Endothelial cell of umbilical vein (primary cell): Measurements from ENCODE around the gene NCOA3. TPM values are rescaled to one million over a fixed set of nuclear protein-coding genes. Genes with fewer than 3 reads are reported as not detected.

Source experiments
- BruUV-seq: library from RNA; stranded (reverse); fragments of 400-500 nt; replicated peaks from 2 replicates; lab custom pipeline; 2021; lab: Mats Ljungman, UMichigan
- CTCF ChIA-PET: fragments of 300-600, 350-600 bp; sonication (Branson Sonifier 250); formaldehyde crosslinking; loops from one replicate; lab custom pipeline; 2021; ENCODE audit warnings: antibody characterized with exemption, inconsistent platforms; lab: Charles Lee
- POLR2A ChIA-PET: fragments of 300-600, 350-600 bp; sonication (Branson Sonifier 250); formaldehyde crosslinking; loops from one replicate; lab custom pipeline; 2021; ENCODE audit warnings: antibody characterized with exemption, inconsistent platforms; lab: Charles Lee
- DNase-seq: peaks from one replicate; pipeline ENCODE4 v3.0.0-alpha.2; 2011; ENCODE audit warnings: low read depth, low spot score
- FAIRE-seq: peaks from 2 replicates; lab custom pipeline; 2011; peaks lifted over from hg19 to GRCh38; lab: Jason Lieb, UNC
- H2AFZ ChIP-seq: 2 replicates; pipeline ENCODE4 v1.6.0; 2012; ENCODE audit warnings: low read depth, low read length, control low read depth, inconsistent platforms
- H3K27ac ChIP-seq: 2 replicates; pipeline ENCODE4 v1.5.1; 2011; ENCODE audit warnings: low read depth, mild to moderate bottlenecking, control low read depth, low read length, moderate library complexity; ENCODE audit not compliant: insufficient read depth
- H3K27me3 ChIP-seq, 2 experiments: 2 replicates each; pipeline versions ENCODE4 v1.6.0 to v1.6.1; 2011; ENCODE audit warnings: low read length in 2 of 2, mixed read lengths in 1 of 2; ENCODE audit not compliant: control insufficient read depth in 2 of 2, insufficient read depth in 2 of 2
- H3K36me3 ChIP-seq, 2 experiments: 2 replicates in 1 of 2; 3 replicates in 1 of 2; pipeline ENCODE4 v1.5.1; 2011; ENCODE audit warnings: low read length in 2 of 2, mild to moderate bottlenecking in 1 of 2, moderate library complexity in 1 of 2; ENCODE audit not compliant: control insufficient read depth in 2 of 2, insufficient read depth in 2 of 2; ENCODE audit errors: extremely low read depth in 1 of 2
- H3K4me1 ChIP-seq: 3 replicates; pipeline ENCODE4 v1.5.1; 2011; ENCODE audit warnings: mild to moderate bottlenecking, low read length; ENCODE audit not compliant: control insufficient read depth, insufficient read depth; ENCODE audit errors: extremely low read depth
- H3K4me2 ChIP-seq: 2 replicates; pipeline ENCODE4 v1.6.1; 2011; ENCODE audit warnings: low read length, control low read depth, mixed read lengths; ENCODE audit not compliant: insufficient read depth
- H3K4me3 ChIP-seq, 3 experiments: fragments of 200-600 bp in 1 of 3; sonication (generic), shearing (Covaris generic) in 1 of 3; replicated peaks in 1 of 3; 2 replicates each; pipeline ENCODE4 v1.5.1; 2011 to 2016; ENCODE audit warnings: control low read depth in 3 of 3, low read length in 3 of 3, mild to moderate bottlenecking in 2 of 3, inconsistent platforms in 1 of 3, low read depth in 1 of 3, moderate library complexity in 1 of 3; ENCODE audit not compliant: insufficient read depth in 1 of 3
- H3K79me2 ChIP-seq: 2 replicates; pipeline ENCODE4 v1.6.0; 2012; ENCODE audit warnings: low read length, inconsistent platforms; ENCODE audit not compliant: control insufficient read depth, insufficient read depth
- H3K9ac ChIP-seq: replicated peaks from 2 replicates; pipeline ENCODE3; 2011; ENCODE audit warnings: low read length, control low read depth; ENCODE audit not compliant: insufficient read depth; ENCODE audit errors: extremely low read depth
- H3K9me1 ChIP-seq: replicated peaks from 3 replicates; pipeline ENCODE4 v1.6.0; 2011; ENCODE audit warnings: mild to moderate bottlenecking, low read length; ENCODE audit not compliant: control insufficient read depth, insufficient read depth; ENCODE audit errors: extremely low read depth
- H3K9me3 ChIP-seq: replicated peaks from 2 replicates; pipeline ENCODE4 v1.5.1; 2012; ENCODE audit warnings: low read length, inconsistent platforms; ENCODE audit not compliant: control insufficient read depth, insufficient read depth
- H4K20me1 ChIP-seq: replicated peaks from 2 replicates; pipeline ENCODE3; 2011; ENCODE audit warnings: mild to moderate bottlenecking, low read length; ENCODE audit not compliant: control insufficient read depth, insufficient read depth; ENCODE audit errors: extremely low read depth
- CTCF ChIP-seq, 2 donors: IDR thresholded peaks; 1 replicate in 1 of 2; 2 replicates in 1 of 2; pipeline ENCODE4 v1.5.1; 2011; ENCODE audit warnings: low read length in 2 of 2, mild to moderate bottlenecking in 2 of 2, moderate library complexity in 2 of 2, control low read depth in 1 of 2, inconsistent platforms in 1 of 2, low read depth in 1 of 2; ENCODE audit not compliant: insufficient read depth in 1 of 2; ENCODE audit errors: extremely low read depth in 1 of 2
- EZH2 ChIP-seq: IDR thresholded peaks from 2 replicates; pipeline ENCODE4 v1.6.1; 2012; ENCODE audit warnings: borderline replicate concordance, low read depth, mild to moderate bottlenecking, moderate library complexity, low read length, inconsistent platforms; ENCODE audit not compliant: severe bottlenecking
- FOS ChIP-seq: IDR thresholded peaks from 2 replicates; pipeline ENCODE4 v1.6.1; 2011; ENCODE audit warnings: mild to moderate bottlenecking, low read length, moderate library complexity, borderline replicate concordance; ENCODE audit not compliant: insufficient read depth
- GATA2 ChIP-seq: IDR thresholded peaks from 2 replicates; pipeline ENCODE4 v1.7.0; 2011; ENCODE audit warnings: low read depth, mild to moderate bottlenecking, moderate library complexity, mixed read lengths, low read length; ENCODE audit not compliant: insufficient read length, insufficient read depth
- JUN ChIP-seq: IDR thresholded peaks from 2 replicates; pipeline ENCODE4 v1.6.1; 2011; ENCODE audit warnings: borderline replicate concordance, low read depth; ENCODE audit not compliant: insufficient read length, insufficient read depth
- MAX ChIP-seq: IDR thresholded peaks from 2 replicates; pipeline ENCODE4 v1.6.1; 2011; ENCODE audit not compliant: insufficient read depth, insufficient read length
- MYC ChIP-seq: IDR thresholded peaks from one replicate; pipeline ENCODE4 v1.6.1; 2011; ENCODE audit warnings: mild to moderate bottlenecking, low read depth, low read length
- POLR2A ChIP-seq: IDR thresholded peaks from 2 replicates; pipeline ENCODE4 v1.6.1; 2012; ENCODE audit warnings: low read depth, mild to moderate bottlenecking, control low read depth, low read length
- POLR2AphosphoS5 ChIP-seq: IDR thresholded peaks from 2 replicates; pipeline ENCODE4 v1.6.1; 2012; ENCODE audit warnings: low read depth, mild to moderate bottlenecking, control low read depth, low read length, moderate library complexity; ENCODE audit not compliant: insufficient read depth
- dilution Hi-C: fragments of 300-500 bp; cut with MboI; formaldehyde crosslinking; loops from one replicate; pipeline ENCODE4 v1.15.0; 2019; ENCODE audit warnings: low sequenced_read_pairs; ENCODE audit not compliant: extremely low pct_ligation_motif_present
- intact Hi-C: fragments of 100-400 bp; cut with micrococcal nuclease; formaldehyde crosslinking; loops from one replicate; pipeline ENCODE4 v1.10.0; 2022
- polyA plus RNA-seq, 4 experiments: library from polyadenylated mRNA; depleted of rRNA in 3 of 4; stranded (reverse) in 3 of 4; unstranded in 1 of 4; fragments of >200 nt; gene quantifications; 2 replicates each; pipeline versions ENCODE4 v1.2.1 to v1.2.3, GENCODE V29; 2011 to 2012; ENCODE audit warnings: missing spikeins in 1 of 4
- total RNA-seq: library from RNA; stranded (reverse); gene quantifications from 2 replicates; pipeline ENCODE4 v1.2.3, GENCODE V29; 2021

Gene NCOA3
- total and polyA plus RNA-seq, 2 donors (not counting 3 experiments of a cell fraction or from before 2014, with no cell fraction given) = 12.0 to 35.6 TPM

- Histone ChIP-seq H3K4me3 (no peak overlapping the region), H3K27ac (no peak overlapping the region), H4K20me1 (no peaks in the 10 kb centered on the region), H3K79me2 (no peaks in the 10 kb centered on the region), H3K36me3 (peaks cover 0 to 3% of the 10 kb centered on the region in 2 experiments), H3K9me1 (no peaks in the 10 kb centered on the region), H3K27me3 (no peaks in the 10 kb centered on the region), H3K9ac (no peak overlapping the region), H2AFZ (no peak overlapping the region), H3K4me2 (no peak overlapping the region), H3K4me1 (peaks cover 7% of the 10 kb centered on the region), H3K9me3 (no peaks in the 10 kb centered on the region)
- BruUV-seq = no TSS peak
- FAIRE-seq (peak; percentile 87), DNase-seq (peak; percentile 79)
- dilution Hi-C loops = no loop called here
- CTCF ChIA-PET = interaction anchor here (0.7 to 9.7 kb wide), 15 partner anchors 11 to 960 kb away, joined by 3 to 158 read pairs (median 4); no protein-coding TSS in a partner anchor
- intact Hi-C loops = loop anchor here (1.0 to 2.0 kb wide), 3 partner anchors 467 to 958 kb away; no protein-coding TSS in a partner anchor
- POLR2A ChIA-PET = no interaction called here
- TF ChIP-seq FOS (no peak), POLR2AphosphoS5 (peak; percentile 25), CTCF (IDR thresholded peaks at IDR 0.05; ENCODE audit: extremely low read depth in 1 of 2, insufficient read depth in 1 of 2, low read depth in 1 of 2, low read length in 2 of 2) (peak; percentile 94 to 96), POLR2A (no peak)
These were observed 161.8 kb downstream of the NCOA3 start for GRCh38 chr20:47663354-47664067.

GRCh38 chr20:47664068-47664437 lies 162.4 kb downstream of the NCOA3 start:
- intact Hi-C loops (no loop called here), dilution Hi-C loops (no loop called here)
- H3K27me3 ChIP-seq = no peaks in the 10 kb centered on the region
- H3K9me3 ChIP-seq = no peaks in the 10 kb centered on the region
- CTCF ChIA-PET = interaction anchor here (0.7 to 9.7 kb wide), 13 partner anchors 11 to 960 kb away, joined by 3 to 158 read pairs (median 4); no protein-coding TSS in a partner anchor
- no peak overlapping the region for H2AFZ ChIP-seq
- DNase-seq (no peak), FAIRE-seq (no peak)
- POLR2A ChIA-PET = no interaction called here
- TF ChIP-seq POLR2A (no peak), JUN (no peak), POLR2AphosphoS5 (no peak), MYC (no peak), MAX (no peak), GATA2 (no peak), FOS (no peak), CTCF (IDR thresholded peaks at IDR 0.05; ENCODE audit: extremely low read depth in 1 of 2, insufficient read depth in 1 of 2, low read depth in 1 of 2, low read length in 2 of 2) (no peak), EZH2 (no peak)
- H3K9ac ChIP-seq = no peak overlapping the region
- no TSS peak for BruUV-seq
- no peaks in the 10 kb centered on the region for H3K79me2 ChIP-seq
- H3K4me2 ChIP-seq = no peak overlapping the region
- peaks cover 0 to 3% of the 10 kb centered on the region in 2 experiments for H3K36me3 ChIP-seq
- H3K4me1 ChIP-seq = peaks cover 7% of the 10 kb centered on the region
- no peaks in the 10 kb centered on the region for H4K20me1 ChIP-seq
- no peaks in the 10 kb centered on the region for H3K9me1 ChIP-seq
- H3K4me3 ChIP-seq = no peak overlapping the region
- no peak overlapping the region for H3K27ac ChIP-seq
